ENCODE results near the gene SRRM2. TPM values are rescaled to one million over a fixed set of nuclear protein-coding genes. Genes with fewer than 3 reads are reported as not detected.
A peak's percentile ranks its signal among the peaks of the same experiment; 100 is the strongest.

SRRM2 gene
- total RNA-seq, 2 experiments from 2014 or later: 1,187 to 1,199 TPM

- ChIA-PET POLR2A (no interaction called here), CTCF (no interaction called here)
- Histone ChIP-seq H3K36me3 (ENCODE audit: insufficient read depth, low read length) (no peaks in the 10 kb centered on the region), H3K9me3 (ENCODE audit: control insufficient read depth in 1 of 2, insufficient read depth in 1 of 2, low read length in 2 of 2) (no peaks in the 10 kb centered on the region), H3K4me3 (ENCODE audit: low read length) (no peak overlapping the region), H3K27me3 (ENCODE audit: control insufficient read depth in 1 of 2, insufficient read depth in 2 of 2, low read length in 2 of 2) (no peaks in the 10 kb centered on the region), H3K27ac (ENCODE audit: low read depth in 1 of 2, low read length in 2 of 2) (no peak overlapping the region), H3K4me1 (ENCODE audit: insufficient read depth, low read length) (peaks cover 1% of the 10 kb centered on the region)
- no peaks in the 10 kb centered on the region for H3K36me3 Mint-ChIP-seq (ENCODE audit: low read depth)
- no peak for DNase-seq
- no peak overlapping the region for H3K4me3 Mint-ChIP-seq
- ATAC-seq (ENCODE audit: poor library complexity): no peak
- no peak for TF ChIP-seq CTCF (IDR thresholded peaks at IDR 0.05)
- intact Hi-C loops (cut with DNase I, micrococcal nuclease): no loop called here
- H3K27me3 Mint-ChIP-seq: no peaks in the 10 kb centered on the region
- no peaks in the 10 kb centered on the region for H3K9me3 Mint-ChIP-seq
- H3K4me1 Mint-ChIP-seq (ENCODE audit: low read depth): no peaks in the 10 kb centered on the region
- no peak overlapping the region for H3K27ac Mint-ChIP-seq
Observed at GRCh38 chr16:2744711-2745110, 7.7 kb upstream of the SRRM2 start.

- intact Hi-C loops (cut with DNase I, micrococcal nuclease): no loop called here
- Mint-ChIP-seq H3K4me3 (no peak overlapping the region), H3K27me3 (no peaks in the 10 kb centered on the region), H3K36me3 (ENCODE audit: low read depth) (no peaks in the 10 kb centered on the region), H3K9me3 (no peaks in the 10 kb centered on the region), H3K4me1 (ENCODE audit: low read depth) (no peaks in the 10 kb centered on the region), H3K27ac (no peak overlapping the region)
- TF ChIP-seq CTCF (IDR thresholded peaks at IDR 0.05): no peak
- POLR2A ChIA-PET: no interaction called here
- Histone ChIP-seq H3K9me3 (ENCODE audit: control insufficient read depth in 1 of 2, insufficient read depth in 1 of 2, low read length in 2 of 2) (no peaks in the 10 kb centered on the region), H3K4me1 (ENCODE audit: insufficient read depth, low read length) (peaks cover 2% of the 10 kb centered on the region), H3K27me3 (ENCODE audit: control insufficient read depth in 1 of 2, insufficient read depth in 2 of 2, low read length in 2 of 2) (no peaks in the 10 kb centered on the region), H3K36me3 (ENCODE audit: insufficient read depth, low read length) (no peaks in the 10 kb centered on the region), H3K27ac (ENCODE audit: low read depth in 1 of 2, low read length in 2 of 2) (no peak overlapping the region), H3K4me3 (ENCODE audit: low read length) (no peak overlapping the region)
- CTCF ChIA-PET: no interaction called here
- peak in 1 of 14 experiments; percentile 14 for DNase-seq
- no peak for ATAC-seq (ENCODE audit: poor library complexity)
Observed at GRCh38 chr16:2745116-2745890, 7.1 kb upstream of the SRRM2 start.

- intact Hi-C loops (cut with DNase I, micrococcal nuclease): no loop called here
- Histone ChIP-seq H3K9me3 (ENCODE audit: control insufficient read depth in 1 of 2, insufficient read depth in 1 of 2, low read length in 2 of 2) (peaks cover 0 to under 1% of the 10 kb centered on the region in 2 experiments), H3K27me3 (ENCODE audit: control insufficient read depth in 1 of 2, insufficient read depth in 2 of 2, low read length in 2 of 2) (no peaks in the 10 kb centered on the region), H3K4me1 (ENCODE audit: insufficient read depth, low read length) (peaks cover 5% of the 10 kb centered on the region), H3K36me3 (ENCODE audit: insufficient read depth, low read length) (no peaks in the 10 kb centered on the region), H3K27ac (ENCODE audit: low read depth in 1 of 2, low read length in 2 of 2) (no peak overlapping the region), H3K4me3 (ENCODE audit: low read length) (no peak overlapping the region)
- DNase-seq (no peak), ATAC-seq (ENCODE audit: poor library complexity) (no peak)
- peaks cover 3% of the 10 kb centered on the region for H3K4me1 Mint-ChIP-seq (ENCODE audit: low read depth)
- ChIA-PET POLR2A (no interaction called here), CTCF (no interaction called here)
- H3K9me3 Mint-ChIP-seq: no peaks in the 10 kb centered on the region
- TF ChIP-seq CTCF (IDR thresholded peaks at IDR 0.05): no peak
- H3K27me3 Mint-ChIP-seq: no peaks in the 10 kb centered on the region
- H3K4me3 Mint-ChIP-seq: no peak overlapping the region
- H3K36me3 Mint-ChIP-seq (ENCODE audit: low read depth): no peaks in the 10 kb centered on the region
- no peak overlapping the region for H3K27ac Mint-ChIP-seq
Observed at GRCh38 chr16:2745961-2746360, 6.5 kb upstream of the SRRM2 start.
